Measurements from ENCODE around the gene LY6G5C. TPM values are rescaled to one million over a fixed set of nuclear protein-coding genes. Genes with fewer than 3 reads are reported as not detected.

Gene LY6G5C
- total and polyA plus RNA-seq, 2 donors (not counting 3 experiments of a cell fraction or from before 2014, with no cell fraction given): 8.2 to 11.4 TPM

- DNase-seq (ENCODE audit: low read depth, low spot score) (no peak), FAIRE-seq (no peak)
- no peak overlapping the region for H3K4me3 ChIP-seq (replicated peaks in 1 of 3; ENCODE audit: insufficient read depth in 1 of 3, low read depth in 1 of 3, low read length in 3 of 3)
- H3K9me1 ChIP-seq (replicated peaks; ENCODE audit: control insufficient read depth, extremely low read depth, insufficient read depth, low read length): no peaks in the 10 kb centered on the region
- no peak overlapping the region for H3K4me2 ChIP-seq (ENCODE audit: insufficient read depth, low read length)
- CTCF ChIA-PET: interaction anchor here (1.1 kb wide), 1 partner anchor 78 kb away, joined by 5 read pairs; no protein-coding TSS in a partner anchor
- dilution Hi-C loops (cut with MboI; ENCODE audit: extremely low pct_ligation_motif_present, low sequenced_read_pairs): no loop called here
- peaks cover 48 to 86% of the 10 kb centered on the region in 2 experiments for H3K36me3 ChIP-seq (ENCODE audit: control insufficient read depth in 2 of 2, extremely low read depth in 1 of 2, insufficient read depth in 2 of 2, low read length in 2 of 2)
- no peak overlapping the region for H3K9ac ChIP-seq (replicated peaks; ENCODE audit: extremely low read depth, insufficient read depth, low read length)
- H3K27me3 ChIP-seq (ENCODE audit: control insufficient read depth in 2 of 2, insufficient read depth in 2 of 2, low read length in 2 of 2): no peaks in the 10 kb centered on the region
- H3K9me3 ChIP-seq (replicated peaks; ENCODE audit: control insufficient read depth, insufficient read depth, low read length): no peaks in the 10 kb centered on the region
- no TSS peak for BruUV-seq (replicated peaks)
- H3K4me1 ChIP-seq (ENCODE audit: control insufficient read depth, extremely low read depth, insufficient read depth, low read length): no peaks in the 10 kb centered on the region
- peaks cover 49% of the 10 kb centered on the region for H3K79me2 ChIP-seq (ENCODE audit: control insufficient read depth, insufficient read depth, low read length)
- POLR2A ChIA-PET: no interaction called here
- H4K20me1 ChIP-seq (replicated peaks; ENCODE audit: control insufficient read depth, extremely low read depth, insufficient read depth, low read length): peaks cover 3% of the 10 kb centered on the region
- TF ChIP-seq MYC (IDR thresholded peaks at IDR 0.05; ENCODE audit: low read depth, low read length) (no peak), FOS (IDR thresholded peaks at IDR 0.05; ENCODE audit: borderline replicate concordance, insufficient read depth, low read length) (no peak)
- no peak overlapping the region for H3K27ac ChIP-seq (ENCODE audit: insufficient read depth, low read depth, low read length)
- no peak overlapping the region for H2AFZ ChIP-seq (ENCODE audit: low read depth, low read length)
- intact Hi-C loops (cut with micrococcal nuclease): no loop called here
Measured at GRCh38 chr6:31629014-31629413, 51.9 kb downstream of the LY6G5C start.

- Histone ChIP-seq H2AFZ (ENCODE audit: low read depth, low read length) (no peak overlapping the region), H3K36me3 (ENCODE audit: control insufficient read depth in 2 of 2, extremely low read depth in 1 of 2, insufficient read depth in 2 of 2, low read length in 2 of 2) (peaks cover 48 to 80% of the 10 kb centered on the region in 2 experiments), H3K9me1 (replicated peaks; ENCODE audit: control insufficient read depth, extremely low read depth, insufficient read depth, low read length) (no peaks in the 10 kb centered on the region), H3K9me3 (replicated peaks; ENCODE audit: control insufficient read depth, insufficient read depth, low read length) (no peaks in the 10 kb centered on the region), H3K79me2 (ENCODE audit: control insufficient read depth, insufficient read depth, low read length) (peaks cover 54% of the 10 kb centered on the region), H3K4me2 (ENCODE audit: insufficient read depth, low read length) (no peak overlapping the region), H3K4me1 (ENCODE audit: control insufficient read depth, extremely low read depth, insufficient read depth, low read length) (peaks cover under 1% of the 10 kb centered on the region), H4K20me1 (replicated peaks; ENCODE audit: control insufficient read depth, extremely low read depth, insufficient read depth, low read length) (no peaks in the 10 kb centered on the region), H3K27ac (ENCODE audit: insufficient read depth, low read depth, low read length) (no peak overlapping the region), H3K9ac (replicated peaks; ENCODE audit: extremely low read depth, insufficient read depth, low read length) (no peak overlapping the region), H3K4me3 (replicated peaks in 1 of 3; ENCODE audit: insufficient read depth in 1 of 3, low read depth in 1 of 3, low read length in 3 of 3) (no peak overlapping the region), H3K27me3 (ENCODE audit: control insufficient read depth in 2 of 2, insufficient read depth in 2 of 2, low read length in 2 of 2) (no peaks in the 10 kb centered on the region)
- dilution Hi-C loops (cut with MboI; ENCODE audit: extremely low pct_ligation_motif_present, low sequenced_read_pairs) (no loop called here), intact Hi-C loops (cut with micrococcal nuclease) (no loop called here)
- no peak for FAIRE-seq
- no TSS peak for BruUV-seq (replicated peaks)
- ChIA-PET CTCF (interaction anchor here (1.2 to 2.4 kb wide), 2 partner anchors 11 to 24 kb away, joined by 4 to 5 read pairs; partner anchors contain the start of gene BAG6), POLR2A (no interaction called here)
- no peak for DNase-seq (ENCODE audit: low read depth, low spot score)
- TF ChIP-seq CTCF (IDR thresholded peaks at IDR 0.05; ENCODE audit: extremely low read depth in 1 of 2, insufficient read depth in 1 of 2, low read depth in 1 of 2, low read length in 2 of 2) (no peak), POLR2A (IDR thresholded peaks at IDR 0.05; ENCODE audit: low read depth, low read length) (no peak), MYC (IDR thresholded peaks at IDR 0.05; ENCODE audit: low read depth, low read length) (no peak), GATA2 (IDR thresholded peaks at IDR 0.05; ENCODE audit: insufficient read depth, insufficient read length, low read depth, low read length) (no peak), MAX (IDR thresholded peaks at IDR 0.05; ENCODE audit: insufficient read depth, insufficient read length) (no peak), JUN (IDR thresholded peaks at IDR 0.05; ENCODE audit: borderline replicate concordance, insufficient read depth, insufficient read length, low read depth) (no peak), FOS (IDR thresholded peaks at IDR 0.05; ENCODE audit: borderline replicate concordance, insufficient read depth, low read length) (no peak), EZH2 (IDR thresholded peaks at IDR 0.05; ENCODE audit: borderline replicate concordance, low read depth, low read length, severe bottlenecking) (no peak), POLR2AphosphoS5 (IDR thresholded peaks at IDR 0.05; ENCODE audit: insufficient read depth, low read depth, low read length) (no peak)
Measured at GRCh38 chr6:31627690-31628287, 53.1 kb downstream of the LY6G5C start.

Measured in endothelial cell of umbilical vein (primary cell).